Measurements from ENCODE around the gene CGREF1. TPM values are rescaled to one million over a fixed set of nuclear protein-coding genes. Genes with fewer than 3 reads are reported as not detected.

The CGREF1 gene
- total and polyA plus RNA-seq, 8 donors, result 0.31 to 3.4 (median 0.67) TPM

DNA sequence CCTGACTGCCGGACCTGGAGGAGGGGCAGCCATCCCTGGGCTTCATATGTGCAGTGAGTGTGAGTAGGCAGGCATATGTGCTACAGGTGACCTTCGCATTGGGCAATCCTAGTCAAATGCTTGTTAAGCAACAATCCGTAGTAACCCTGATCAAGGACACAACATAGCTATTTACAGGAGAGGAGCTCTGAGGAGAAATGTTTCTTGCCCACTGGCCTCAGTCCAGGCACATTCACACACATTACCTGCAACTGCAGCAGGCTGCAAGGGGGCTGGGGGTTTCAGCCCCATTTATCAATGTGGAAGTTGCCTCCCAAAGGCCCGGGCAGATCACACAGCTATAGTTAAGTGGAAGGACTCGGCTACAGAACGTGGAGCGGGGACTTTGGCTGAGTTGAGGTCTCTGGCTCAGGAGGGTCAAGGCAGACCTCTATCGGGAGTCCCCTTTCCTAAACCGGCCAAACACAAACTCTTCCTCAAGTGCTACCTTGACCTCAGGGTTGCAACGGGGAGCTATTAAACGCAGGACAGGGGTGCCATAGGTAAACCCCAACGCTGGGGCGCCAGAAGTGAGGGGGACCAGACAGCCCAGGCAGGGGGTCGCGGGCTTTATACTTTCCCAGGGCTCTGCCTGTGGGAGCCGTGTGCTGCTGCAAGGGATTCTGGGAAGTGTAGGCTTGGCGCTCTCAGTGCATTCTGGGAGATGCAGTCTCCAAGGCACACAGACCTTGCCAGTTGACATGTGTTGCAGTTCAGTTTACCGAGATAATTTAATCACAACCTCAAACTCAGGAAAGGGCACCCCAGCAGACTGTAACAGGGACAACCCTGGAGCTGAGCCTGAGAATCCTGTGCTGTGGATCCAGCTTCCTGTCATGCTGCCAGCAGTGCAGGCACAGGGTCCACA lies 22.9 kb downstream of the CGREF1 start:
- ATAC-seq (peak; percentile 93), DNase-seq (peak in 3 of 4 donors; percentile 62 to 83 (median 71))
- H3K27me3 ChIP-seq, result no peaks in the 10 kb centered on the region
- no peaks in the 10 kb centered on the region for H3K9me3 ChIP-seq
- intact Hi-C loops (cut with DNase I), result loop anchor here in 1 of 2 donors (10.0 kb wide), 2 partner anchors 109 to 189 kb away; partner anchors contain the start of gene TRIM54
- H3K4me1 ChIP-seq, result peaks cover 6 to 17% of the 10 kb centered on the region in 2 donors
- peak overlapping the region; percentile 12 to 30 for H3K4me3 ChIP-seq
- TF ChIP-seq, protein P1, sequence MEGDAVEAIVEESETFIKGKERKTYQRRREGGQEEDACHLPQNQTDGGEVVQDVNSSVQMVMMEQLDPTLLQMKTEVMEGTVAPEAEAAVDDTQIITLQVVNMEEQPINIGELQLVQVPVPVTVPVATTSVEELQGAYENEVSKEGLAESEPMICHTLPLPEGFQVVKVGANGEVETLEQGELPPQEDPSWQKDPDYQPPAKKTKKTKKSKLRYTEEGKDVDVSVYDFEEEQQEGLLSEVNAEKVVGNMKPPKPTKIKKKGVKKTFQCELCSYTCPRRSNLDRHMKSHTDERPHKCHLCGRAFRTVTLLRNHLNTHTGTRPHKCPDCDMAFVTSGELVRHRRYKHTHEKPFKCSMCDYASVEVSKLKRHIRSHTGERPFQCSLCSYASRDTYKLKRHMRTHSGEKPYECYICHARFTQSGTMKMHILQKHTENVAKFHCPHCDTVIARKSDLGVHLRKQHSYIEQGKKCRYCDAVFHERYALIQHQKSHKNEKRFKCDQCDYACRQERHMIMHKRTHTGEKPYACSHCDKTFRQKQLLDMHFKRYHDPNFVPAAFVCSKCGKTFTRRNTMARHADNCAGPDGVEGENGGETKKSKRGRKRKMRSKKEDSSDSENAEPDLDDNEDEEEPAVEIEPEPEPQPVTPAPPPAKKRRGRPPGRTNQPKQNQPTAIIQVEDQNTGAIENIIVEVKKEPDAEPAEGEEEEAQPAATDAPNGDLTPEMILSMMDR (IDR thresholded peaks at IDR 0.05), result no peak
- peak overlapping the region in 1 of 2 donors; percentile 46 for H3K27ac ChIP-seq
- H3K36me3 ChIP-seq, result peaks cover 0 to 5% of the 10 kb centered on the region in 2 donors

DNA sequence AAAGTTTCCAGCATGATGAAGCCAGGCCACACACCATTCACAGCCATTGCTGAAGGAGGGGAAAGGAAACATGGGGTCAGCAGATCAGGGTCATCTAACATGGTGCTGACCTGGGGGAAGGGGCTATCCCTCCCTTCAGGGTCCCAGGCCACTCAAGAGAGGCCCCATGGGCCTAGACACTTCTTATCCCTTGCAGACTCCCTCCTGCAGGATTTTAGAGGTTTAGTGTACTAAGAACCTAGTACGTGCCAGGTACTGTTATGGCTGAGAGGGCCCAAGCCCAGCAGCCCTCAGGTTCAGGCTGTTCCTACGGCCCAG lies 23.5 kb downstream of the CGREF1 start:
- H3K4me3 ChIP-seq, result no peak overlapping the region
- DNase-seq (no peak), ATAC-seq (no peak)
- no peak overlapping the region for H3K27ac ChIP-seq
- H3K27me3 ChIP-seq, result no peaks in the 10 kb centered on the region
- intact Hi-C loops (cut with DNase I), result loop anchor here in 1 of 2 donors (10.0 kb wide), 2 partner anchors 109 to 189 kb away; partner anchors contain the start of gene TRIM54
- no peaks in the 10 kb centered on the region for H3K9me3 ChIP-seq
- peaks cover 6 to 17% of the 10 kb centered on the region in 2 donors for H3K4me1 ChIP-seq
- peaks cover 0 to 5% of the 10 kb centered on the region in 2 donors for H3K36me3 ChIP-seq
- TF ChIP-seq, protein P1 (IDR thresholded peaks at IDR 0.05), result no peak

DNA sequence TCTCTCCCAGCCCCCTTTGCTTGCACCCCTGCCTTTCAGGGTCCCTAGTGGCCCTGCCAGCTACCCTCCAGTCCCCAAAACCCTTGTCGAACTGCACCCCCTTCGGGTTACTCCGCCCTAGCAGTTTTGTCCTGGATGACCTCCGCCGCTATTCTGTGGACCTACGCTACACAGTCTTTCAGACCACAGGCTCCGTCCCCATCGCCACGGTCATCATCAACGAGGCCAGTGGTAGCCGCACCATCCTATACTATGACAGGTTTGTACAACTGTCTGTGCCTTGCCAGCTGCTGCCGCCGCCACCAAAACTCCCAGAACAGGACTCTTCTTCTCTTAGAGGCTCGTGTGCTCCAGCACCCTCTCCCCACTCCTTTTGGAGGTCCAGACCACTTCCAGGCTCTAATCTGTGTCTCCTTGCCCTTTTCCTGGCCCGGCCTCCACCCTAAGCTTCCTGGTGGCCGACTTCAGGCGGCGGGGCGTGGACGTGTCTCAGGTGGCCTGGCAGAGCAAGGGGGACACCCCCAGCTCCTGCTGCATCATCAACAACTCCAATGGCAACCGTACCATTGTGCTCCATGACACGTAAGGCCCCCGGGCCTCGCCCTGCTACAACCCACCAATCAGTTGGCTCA lies 24.5 kb downstream of the CGREF1 start:
- no peak for DNase-seq
- Histone ChIP-seq H3K27ac (no peak overlapping the region), H3K4me3 (no peak overlapping the region), H3K9me3 (no peaks in the 10 kb centered on the region), H3K36me3 (peaks cover 0 to 1% of the 10 kb centered on the region in 2 donors), H3K27me3 (no peaks in the 10 kb centered on the region), H3K4me1 (peaks cover 6 to 17% of the 10 kb centered on the region in 2 donors)
- ATAC-seq, result no peak
- TF ChIP-seq, protein P1 (IDR thresholded peaks at IDR 0.05), result no peak
- intact Hi-C loops (cut with DNase I), result loop anchor here in 1 of 2 donors (10.0 kb wide), 2 partner anchors 110 to 190 kb away; partner anchors contain the start of gene TRIM54

DNA sequence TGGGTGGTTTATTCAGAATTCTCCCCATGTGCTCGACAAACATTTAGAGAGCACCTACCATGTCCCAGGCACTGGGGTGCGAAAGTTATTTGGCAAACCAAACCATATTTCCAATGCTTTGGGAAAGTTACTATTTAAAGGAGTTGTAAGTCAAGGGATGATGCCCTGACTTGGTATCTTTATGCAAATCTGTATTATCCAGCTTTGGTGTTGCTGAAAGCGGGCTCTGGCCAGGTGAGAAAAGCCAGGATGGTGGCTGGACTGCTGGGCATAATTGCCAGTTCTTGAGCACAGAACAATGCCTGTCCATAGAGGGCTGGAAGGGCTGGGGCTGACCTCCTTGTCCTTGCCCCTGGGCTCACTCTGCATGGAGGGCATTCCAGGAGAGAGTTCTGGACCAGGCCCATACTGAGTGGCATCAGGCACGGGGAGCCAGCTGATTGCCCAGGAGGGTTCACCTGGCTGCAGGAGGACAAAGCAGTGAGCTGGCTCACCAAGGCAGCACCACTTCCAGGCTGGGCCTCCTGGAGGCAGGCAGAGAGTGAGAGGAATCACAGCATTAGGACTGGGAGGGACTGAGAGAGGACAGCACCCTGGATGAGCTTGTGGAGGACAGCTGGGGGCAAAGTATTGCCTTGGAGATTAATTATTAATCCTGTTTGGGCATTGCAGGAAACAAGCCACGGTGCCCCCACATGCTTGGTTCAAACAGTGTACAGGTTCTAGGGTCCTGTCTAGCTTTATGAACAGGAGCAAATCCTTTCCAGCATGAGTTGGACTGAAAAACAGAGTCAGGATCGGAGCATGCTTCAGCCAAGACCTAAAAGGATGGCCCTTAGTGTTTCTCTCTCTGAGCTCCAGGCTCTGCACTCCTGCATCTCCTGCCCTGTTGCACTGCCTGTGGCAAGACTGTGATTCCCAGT lies 25.2 kb downstream of the CGREF1 start:
- H3K4me3 ChIP-seq, result no peak overlapping the region
- H3K36me3 ChIP-seq, result no peaks in the 10 kb centered on the region
- DNase-seq (no peak), ATAC-seq (no peak)
- no peak overlapping the region for H3K27ac ChIP-seq
- intact Hi-C loops (cut with DNase I), result loop anchor here in 1 of 2 donors (10.0 kb wide), 2 partner anchors 111 to 191 kb away; partner anchors contain the start of gene TRIM54
- no peaks in the 10 kb centered on the region for H3K27me3 ChIP-seq
- TF ChIP-seq, protein P1 (IDR thresholded peaks at IDR 0.05), result no peak
- H3K9me3 ChIP-seq, result no peaks in the 10 kb centered on the region
- H3K4me1 ChIP-seq, result peaks cover 6 to 17% of the 10 kb centered on the region in 2 donors

All from left lung (tissue), 10 donors.